GM23248 (cell line): ENCODE data around the gene LGR6.

Source experiments
- EZH2 ChIP-seq: fragments of 200-600 bp; sonication (generic); IDR thresholded peaks from 2 replicates; pipeline ENCODE4 v1.6.1; 2018; ENCODE audit warnings: antibody characterized with exemption, mild to moderate bottlenecking; ENCODE audit not compliant: insufficient read depth, poor library complexity, severe bottlenecking
- EZH2phosphoT487 ChIP-seq: fragments of 200-600 bp; sonication (generic); IDR thresholded peaks from 2 replicates; pipeline ENCODE4 v1.6.1; 2018; ENCODE audit warnings: antibody characterized with exemption, moderate library complexity, mild to moderate bottlenecking, low read depth; ENCODE audit not compliant: insufficient read depth

DNA sequence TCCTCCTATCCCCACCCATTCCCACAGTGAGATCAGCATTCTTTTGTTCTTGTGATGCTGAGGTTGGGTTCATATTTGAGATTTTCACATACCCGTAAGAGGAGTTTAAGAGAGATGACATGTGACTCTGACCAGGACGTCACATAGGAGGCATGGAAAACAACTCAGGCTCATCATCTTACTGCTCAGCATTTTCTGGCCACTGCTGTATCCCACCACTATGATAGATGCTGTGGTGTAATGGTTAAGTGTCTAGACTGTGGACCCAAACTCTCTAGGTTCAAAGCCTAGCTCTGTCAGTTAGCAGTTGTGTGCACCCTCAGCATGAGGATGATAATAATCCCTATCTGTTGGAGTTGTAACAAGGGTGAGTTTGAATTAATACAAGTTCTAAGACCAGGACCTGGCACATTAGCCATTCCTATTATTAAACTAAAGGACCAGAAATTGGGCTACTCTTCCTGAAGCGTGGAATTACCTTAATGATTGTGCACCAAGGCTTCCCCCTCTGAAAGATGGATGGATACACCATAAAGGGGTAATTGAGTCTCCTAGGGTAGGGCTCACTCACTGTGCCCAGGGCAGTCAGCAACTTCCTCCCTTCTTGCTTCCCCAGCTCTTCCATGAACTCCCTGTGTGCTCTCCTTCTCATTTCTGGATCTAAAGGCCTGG is 40.9 kb downstream of the LGR6 start:
- TF ChIP-seq EZH2phosphoT487 (no peak), EZH2 (no peak)
